Measurements from ENCODE around the gene MYF6. TPM values are rescaled to one million over a fixed set of nuclear protein-coding genes. Genes with fewer than 3 reads are reported as not detected.

The MYF6 gene
- total RNA-seq, 1 experiment from 2014 or later: not detected

GRCh38 chr12:80714846-80715245 lies 7.4 kb downstream of the MYF6 start:
- H3K36me3 ChIP-seq (ENCODE audit: control insufficient read depth in 1 of 2, insufficient read depth in 2 of 2, low read length in 2 of 2): no peaks in the 10 kb centered on the region
- TF ChIP-seq, protein P1, sequence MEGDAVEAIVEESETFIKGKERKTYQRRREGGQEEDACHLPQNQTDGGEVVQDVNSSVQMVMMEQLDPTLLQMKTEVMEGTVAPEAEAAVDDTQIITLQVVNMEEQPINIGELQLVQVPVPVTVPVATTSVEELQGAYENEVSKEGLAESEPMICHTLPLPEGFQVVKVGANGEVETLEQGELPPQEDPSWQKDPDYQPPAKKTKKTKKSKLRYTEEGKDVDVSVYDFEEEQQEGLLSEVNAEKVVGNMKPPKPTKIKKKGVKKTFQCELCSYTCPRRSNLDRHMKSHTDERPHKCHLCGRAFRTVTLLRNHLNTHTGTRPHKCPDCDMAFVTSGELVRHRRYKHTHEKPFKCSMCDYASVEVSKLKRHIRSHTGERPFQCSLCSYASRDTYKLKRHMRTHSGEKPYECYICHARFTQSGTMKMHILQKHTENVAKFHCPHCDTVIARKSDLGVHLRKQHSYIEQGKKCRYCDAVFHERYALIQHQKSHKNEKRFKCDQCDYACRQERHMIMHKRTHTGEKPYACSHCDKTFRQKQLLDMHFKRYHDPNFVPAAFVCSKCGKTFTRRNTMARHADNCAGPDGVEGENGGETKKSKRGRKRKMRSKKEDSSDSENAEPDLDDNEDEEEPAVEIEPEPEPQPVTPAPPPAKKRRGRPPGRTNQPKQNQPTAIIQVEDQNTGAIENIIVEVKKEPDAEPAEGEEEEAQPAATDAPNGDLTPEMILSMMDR (IDR thresholded peaks at IDR 0.05 in 2 of 3, conservative IDR thresholded peaks at IDR 0.05 in 1 of 3; ENCODE audit: borderline replicate concordance in 1 of 3, insufficient read depth in 1 of 3, low read depth in 2 of 3, low read length in 2 of 3): no peak
- TF ChIP-seq YY1 (IDR thresholded peaks at IDR 0.05; ENCODE audit: extremely low read depth, insufficient replicate concordance, low read depth, low read length) (no peak), ZNF274 (IDR thresholded peaks at IDR 0.05; ENCODE audit: low read depth, low read length) (no peak), EGR1 (IDR thresholded peaks at IDR 0.05; ENCODE audit: low read depth) (no peak), EZH2 (IDR thresholded peaks at IDR 0.05) (no peak), SIN3A (IDR thresholded peaks at IDR 0.05; ENCODE audit: low read depth) (no peak), SRF (IDR thresholded peaks at IDR 0.05; ENCODE audit: low read depth) (no peak), MAX (IDR thresholded peaks at IDR 0.05) (no peak), SP1 (IDR thresholded peaks at IDR 0.05; ENCODE audit: low read depth) (no peak), REST (IDR thresholded peaks at IDR 0.05; ENCODE audit: low read depth) (no peak), FOSL1 (IDR thresholded peaks at IDR 0.05; ENCODE audit: low read depth) (no peak), CEBPB (IDR thresholded peaks at IDR 0.05; ENCODE audit: low read depth) (no peak), TCF7L2 (IDR thresholded peaks at IDR 0.05; ENCODE audit: borderline replicate concordance, extremely low read depth, insufficient read depth, insufficient read length) (no peak), ELF1 (IDR thresholded peaks at IDR 0.05; ENCODE audit: borderline replicate concordance, low read depth) (no peak), RAD21 (IDR thresholded peaks at IDR 0.05; ENCODE audit: low read depth) (no peak)
- TF ChIP-seq, protein P2, sequence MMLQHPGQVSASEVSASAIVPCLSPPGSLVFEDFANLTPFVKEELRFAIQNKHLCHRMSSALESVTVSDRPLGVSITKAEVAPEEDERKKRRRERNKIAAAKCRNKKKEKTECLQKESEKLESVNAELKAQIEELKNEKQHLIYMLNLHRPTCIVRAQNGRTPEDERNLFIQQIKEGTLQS (IDR thresholded peaks at IDR 0.05): no peak
- TF ChIP-seq, protein P3, sequence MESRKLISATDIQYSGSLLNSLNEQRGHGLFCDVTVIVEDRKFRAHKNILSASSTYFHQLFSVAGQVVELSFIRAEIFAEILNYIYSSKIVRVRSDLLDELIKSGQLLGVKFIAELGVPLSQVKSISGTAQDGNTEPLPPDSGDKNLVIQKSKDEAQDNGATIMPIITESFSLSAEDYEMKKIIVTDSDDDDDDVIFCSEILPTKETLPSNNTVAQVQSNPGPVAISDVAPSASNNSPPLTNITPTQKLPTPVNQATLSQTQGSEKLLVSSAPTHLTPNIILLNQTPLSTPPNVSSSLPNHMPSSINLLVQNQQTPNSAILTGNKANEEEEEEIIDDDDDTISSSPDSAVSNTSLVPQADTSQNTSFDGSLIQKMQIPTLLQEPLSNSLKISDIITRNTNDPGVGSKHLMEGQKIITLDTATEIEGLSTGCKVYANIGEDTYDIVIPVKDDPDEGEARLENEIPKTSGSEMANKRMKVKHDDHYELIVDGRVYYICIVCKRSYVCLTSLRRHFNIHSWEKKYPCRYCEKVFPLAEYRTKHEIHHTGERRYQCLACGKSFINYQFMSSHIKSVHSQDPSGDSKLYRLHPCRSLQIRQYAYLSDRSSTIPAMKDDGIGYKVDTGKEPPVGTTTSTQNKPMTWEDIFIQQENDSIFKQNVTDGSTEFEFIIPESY (IDR thresholded peaks at IDR 0.05; ENCODE audit: extremely low read depth, insufficient replicate concordance, low read length): no peak
- no peak overlapping the region for H2AFZ ChIP-seq (ENCODE audit: low read depth, low read length, poor library complexity, severe bottlenecking)
- no peak overlapping the region for H3K4me2 ChIP-seq (ENCODE audit: low read length)
- ChIA-PET CTCF (no interaction called here), POLR2A (no interaction called here), RAD21 (ENCODE audit: low non-redundant PET in 1 of 2, low total read pairs in 2 of 2, uncharacterized antibody in 2 of 2, unreplicated experiment in 2 of 2) (no interaction called here)
- H3K4me1 ChIP-seq (ENCODE audit: control insufficient read depth in 1 of 2, insufficient read depth in 2 of 2, low read length in 2 of 2): no peaks in the 10 kb centered on the region
- DNase-seq (ENCODE audit: low read depth, low spot score) (no peak), ATAC-seq (no peak)
- peaks cover 24% of the 10 kb centered on the region for H3K27me3 ChIP-seq (ENCODE audit: insufficient read depth, low read length)
- no TSS peak for BruUV-seq (replicated peaks)
- H4K20me1 ChIP-seq (ENCODE audit: insufficient read depth): no peaks in the 10 kb centered on the region
- no peaks in the 10 kb centered on the region for H3K9me2 ChIP-seq (ENCODE audit: insufficient read depth)
- H3K27ac ChIP-seq (ENCODE audit: low read depth, low read length): no peak overlapping the region
- H3K9ac ChIP-seq (ENCODE audit: low read length): no peak overlapping the region
- no peak overlapping the region for H3K4me3 ChIP-seq (replicated peaks in 1 of 2; ENCODE audit: low read depth in 1 of 2, low read length in 2 of 2)
- H3K9me3 ChIP-seq (ENCODE audit: control insufficient read depth in 1 of 2, insufficient read depth in 1 of 2, low read depth in 1 of 2, low read length in 2 of 2): no peaks in the 10 kb centered on the region
- intact Hi-C loops (cut with micrococcal nuclease): no loop called here
- H3K79me2 ChIP-seq (ENCODE audit: insufficient read depth, low read length): no peaks in the 10 kb centered on the region
